Right atrium auricular region (tissue), 2 donors: Measurements from ENCODE around the gene CCDC51. TPM values are rescaled to one million over a fixed set of nuclear protein-coding genes. Genes with fewer than 3 reads are reported as not detected.

ENCODE experiments used
- DNase-seq: peaks from one replicate; pipeline ENCODE4 v3.0.0-alpha.2; 2019; ENCODE audit warnings: low spot score
- H3K27ac ChIP-seq, 2 donors: fragments of 200-600 bp; sonication (generic); 1 replicate in 1 of 2; 2 replicates in 1 of 2; pipeline ENCODE4 v1.5.1; 2016 to 2019
- H3K27me3 ChIP-seq, 2 donors: fragments of 200-600 bp; sonication (generic); one replicate each; pipeline versions ENCODE4 v1.5.1 to v1.6.0; 2017 to 2019
- H3K36me3 ChIP-seq: fragments of 200-600 bp; sonication (generic); one replicate; pipeline ENCODE4 v1.5.1; 2016
- H3K4me1 ChIP-seq, 2 donors: fragments of 200-600 bp; sonication (generic); one replicate each; pipeline versions ENCODE4 v1.5.1 to v1.6.0; 2017 to 2019
- H3K4me3 ChIP-seq, 2 donors: fragments of 200-600 bp; sonication (generic); 1 replicate in 1 of 2; 2 replicates in 1 of 2; pipeline ENCODE4 v1.5.1; 2017 to 2019; ENCODE audit warnings: mild to moderate bottlenecking in 1 of 2, moderate library complexity in 1 of 2
- H3K9me3 ChIP-seq, 2 donors: fragments of 200-600 bp; sonication (generic); one replicate each; pipeline ENCODE4 v1.5.1; 2019
- total RNA-seq, 2 donors: library from RNA; depleted of rRNA; stranded (reverse); fragments of >200 nt; gene quantifications; one replicate each; pipeline ENCODE4 v1.1.0, GENCODE V29; 2016
- TF ChIP-seq, protein P1 (sequence below), 2 donors: fragments of 200-600 bp; sonication (generic); IDR thresholded peaks; one replicate each; pipeline ENCODE4 v1.5.1; 2019; ENCODE audit warnings: antibody characterized with exemption in 2 of 2

The CCDC51 gene
- total RNA-seq, 2 donors from 2014 or later: 8.4 to 9.2 TPM

DNA sequence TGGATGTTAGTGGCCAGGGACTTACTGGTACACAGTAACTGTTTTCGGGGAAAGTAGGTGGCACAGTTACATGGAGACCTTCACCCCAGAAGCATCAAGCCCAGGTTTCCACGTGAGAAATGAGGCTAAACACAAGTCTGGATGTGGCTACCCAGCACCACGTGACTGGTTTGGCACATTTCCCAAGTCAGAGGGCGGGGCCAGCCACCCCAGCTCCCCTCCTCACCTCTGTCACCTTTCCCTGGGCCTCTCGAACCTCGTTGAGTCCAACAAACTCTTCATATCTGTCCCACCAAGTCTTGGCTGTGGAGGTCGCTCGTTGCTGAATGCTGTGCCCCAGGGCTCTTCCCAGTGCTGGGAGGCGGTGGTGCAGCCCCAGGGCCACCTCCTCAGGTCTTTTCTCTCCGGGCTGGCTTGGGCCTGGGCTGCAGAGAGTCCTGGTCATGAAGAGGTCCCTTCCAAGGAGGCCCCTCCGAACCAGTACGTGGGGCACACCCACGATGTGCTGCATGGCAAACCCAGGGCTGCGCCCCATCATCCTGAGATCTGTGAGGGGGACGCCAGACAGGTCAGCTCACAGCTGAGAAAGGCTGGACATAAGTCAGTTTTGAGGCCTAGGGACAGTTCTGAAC is 5.2 kb downstream of the CCDC51 start:
- H3K9me3 ChIP-seq: no peaks in the 10 kb centered on the region
- H3K4me3 ChIP-seq: no peak overlapping the region
- TF ChIP-seq, protein P1, sequence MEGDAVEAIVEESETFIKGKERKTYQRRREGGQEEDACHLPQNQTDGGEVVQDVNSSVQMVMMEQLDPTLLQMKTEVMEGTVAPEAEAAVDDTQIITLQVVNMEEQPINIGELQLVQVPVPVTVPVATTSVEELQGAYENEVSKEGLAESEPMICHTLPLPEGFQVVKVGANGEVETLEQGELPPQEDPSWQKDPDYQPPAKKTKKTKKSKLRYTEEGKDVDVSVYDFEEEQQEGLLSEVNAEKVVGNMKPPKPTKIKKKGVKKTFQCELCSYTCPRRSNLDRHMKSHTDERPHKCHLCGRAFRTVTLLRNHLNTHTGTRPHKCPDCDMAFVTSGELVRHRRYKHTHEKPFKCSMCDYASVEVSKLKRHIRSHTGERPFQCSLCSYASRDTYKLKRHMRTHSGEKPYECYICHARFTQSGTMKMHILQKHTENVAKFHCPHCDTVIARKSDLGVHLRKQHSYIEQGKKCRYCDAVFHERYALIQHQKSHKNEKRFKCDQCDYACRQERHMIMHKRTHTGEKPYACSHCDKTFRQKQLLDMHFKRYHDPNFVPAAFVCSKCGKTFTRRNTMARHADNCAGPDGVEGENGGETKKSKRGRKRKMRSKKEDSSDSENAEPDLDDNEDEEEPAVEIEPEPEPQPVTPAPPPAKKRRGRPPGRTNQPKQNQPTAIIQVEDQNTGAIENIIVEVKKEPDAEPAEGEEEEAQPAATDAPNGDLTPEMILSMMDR (IDR thresholded peaks at IDR 0.05): no peak
- H3K27ac ChIP-seq: peak overlapping the region; percentile 19 to 25
- H3K36me3 ChIP-seq: no peaks in the 10 kb centered on the region
- H3K27me3 ChIP-seq: no peaks in the 10 kb centered on the region
- no peak for DNase-seq
- H3K4me1 ChIP-seq: peaks cover 0 to 33% of the 10 kb centered on the region in 2 donors

DNA sequence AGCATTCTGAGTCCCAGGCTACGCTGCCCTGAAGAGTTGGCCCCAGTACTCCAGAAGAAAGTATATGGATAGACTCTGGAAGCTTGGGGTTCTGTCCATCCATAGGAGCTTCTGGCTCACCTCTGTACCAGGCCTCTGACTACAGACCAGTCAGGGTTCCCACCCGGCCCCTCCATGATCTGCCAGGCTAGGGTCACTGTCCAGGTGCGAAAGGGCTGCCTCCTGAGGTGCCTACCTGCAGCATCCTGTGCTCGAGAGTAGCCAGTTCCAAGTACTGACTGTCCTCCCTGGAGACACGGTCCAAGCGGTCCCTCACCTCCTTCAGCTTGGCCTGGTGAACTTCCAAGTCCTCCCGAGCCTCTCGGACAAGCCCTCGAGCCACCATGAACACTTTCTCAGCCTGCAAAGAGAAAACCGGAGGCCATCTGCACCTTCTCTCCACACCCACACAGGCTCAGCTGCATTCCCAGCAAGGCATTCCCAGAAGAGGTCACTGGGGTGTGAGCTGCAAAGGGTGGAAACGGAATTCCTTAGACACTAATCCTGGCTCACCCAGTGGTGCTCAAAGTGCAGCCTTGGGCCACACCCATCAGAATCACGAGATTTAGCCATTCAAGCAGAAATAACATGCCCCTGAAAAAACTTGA is 6.3 kb downstream of the CCDC51 start:
- H3K9me3 ChIP-seq: no peaks in the 10 kb centered on the region
- peaks cover 0 to 32% of the 10 kb centered on the region in 2 donors for H3K4me1 ChIP-seq
- H3K36me3 ChIP-seq: no peaks in the 10 kb centered on the region
- TF ChIP-seq, protein P1 (IDR thresholded peaks at IDR 0.05): no peak
- no peaks in the 10 kb centered on the region for H3K27me3 ChIP-seq
- DNase-seq: peak; percentile 67
- H3K4me3 ChIP-seq: no peak overlapping the region
- H3K27ac ChIP-seq: peak overlapping the region in 1 of 2 donors; percentile 19

DNA sequence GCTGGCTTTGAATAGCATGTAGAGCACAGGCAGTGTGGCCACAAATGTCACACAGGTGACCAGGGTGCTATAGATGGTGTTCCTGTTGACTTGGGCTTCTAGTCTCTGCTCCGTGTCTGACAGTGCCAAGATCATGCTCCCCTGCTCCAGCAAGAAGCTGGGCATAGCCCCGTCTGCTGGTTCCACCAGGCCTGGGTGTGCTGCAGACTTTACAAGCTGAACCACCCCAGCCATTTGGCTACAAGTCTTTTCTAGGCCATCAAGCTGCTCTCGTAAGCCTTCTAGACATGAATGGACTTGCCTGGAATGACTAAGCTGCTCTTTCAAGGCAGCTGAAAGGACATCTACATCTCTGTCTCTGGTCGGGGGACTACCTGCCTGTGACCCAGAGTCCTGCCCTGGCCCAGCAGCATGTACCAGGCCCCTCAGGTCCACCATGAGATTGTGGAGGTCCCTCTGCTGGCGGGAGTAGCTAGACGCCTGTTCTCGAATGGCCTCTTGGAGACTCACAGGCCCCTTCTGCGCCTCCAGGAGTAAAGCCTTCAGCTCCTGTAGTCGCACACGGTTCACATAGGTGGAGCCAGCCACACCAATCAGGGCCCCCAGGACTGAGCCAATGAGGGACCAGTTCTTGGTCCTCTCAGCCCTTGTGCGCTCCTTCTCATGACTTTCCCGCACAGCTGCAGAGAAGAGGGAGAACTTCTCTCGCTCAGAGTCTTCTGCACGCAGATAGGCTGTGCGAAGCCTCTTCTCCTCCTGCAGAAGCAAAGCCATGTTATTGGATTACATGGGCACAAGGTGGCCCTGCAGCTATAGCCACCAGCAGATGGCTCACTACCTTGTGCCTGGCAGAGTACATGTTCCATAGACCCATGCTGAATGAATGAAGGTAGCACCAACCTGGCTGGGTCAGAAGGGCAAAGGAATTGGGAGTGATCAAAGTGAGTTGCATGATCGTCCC is 7.2 kb downstream of the CCDC51 start:
- Histone ChIP-seq H3K27ac (no peak overlapping the region), H3K36me3 (no peaks in the 10 kb centered on the region), H3K27me3 (no peaks in the 10 kb centered on the region), H3K4me1 (peaks cover 0 to 41% of the 10 kb centered on the region in 2 donors), H3K9me3 (no peaks in the 10 kb centered on the region), H3K4me3 (no peak overlapping the region)
- no peak for DNase-seq
- TF ChIP-seq, protein P1 (IDR thresholded peaks at IDR 0.05): peak in 1 of 2 donors; percentile 11

DNA sequence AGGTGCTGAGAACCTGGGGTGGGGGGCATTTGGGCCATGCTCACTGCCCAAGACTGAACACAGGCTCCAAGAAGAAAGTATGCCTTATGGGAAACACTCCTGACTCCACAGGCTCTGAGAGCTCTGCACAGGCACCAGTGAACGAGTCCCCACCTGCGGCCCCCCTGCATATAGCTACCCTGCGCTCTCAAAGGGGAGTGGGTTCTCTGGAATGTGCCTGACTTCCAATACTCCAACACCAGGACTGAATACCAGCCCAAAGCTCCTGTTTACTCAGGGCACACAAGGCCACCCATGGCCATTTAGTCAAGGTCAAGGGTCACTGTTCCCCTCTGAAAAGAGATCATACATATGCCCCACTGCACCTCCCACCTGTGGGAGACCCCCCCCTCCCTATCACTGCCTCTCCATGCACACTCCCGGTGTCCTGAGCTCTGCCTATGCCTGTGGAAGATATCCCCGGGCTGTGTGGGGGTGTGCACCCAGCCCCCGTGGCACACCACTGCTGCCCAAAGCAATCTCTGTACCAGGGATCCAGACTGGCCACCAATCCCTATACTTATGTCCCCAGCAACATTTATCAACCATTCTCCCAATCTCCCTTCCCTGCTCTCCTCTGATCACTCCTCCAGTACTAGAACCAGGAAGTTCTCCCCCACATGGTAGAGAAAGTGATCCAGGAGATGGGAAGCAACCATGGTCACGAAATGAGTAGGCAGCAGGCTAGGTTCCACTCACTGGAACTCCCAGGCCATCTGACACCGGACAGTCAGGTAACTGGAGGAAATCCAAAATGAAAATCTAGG is 8.5 kb downstream of the CCDC51 start:
- peak overlapping the region; percentile 91 to 94 for H3K27ac ChIP-seq
- TF ChIP-seq, protein P1 (IDR thresholded peaks at IDR 0.05): no peak
- no peak overlapping the region for H3K4me3 ChIP-seq
- no peak for DNase-seq
- H3K9me3 ChIP-seq: no peaks in the 10 kb centered on the region
- no peaks in the 10 kb centered on the region for H3K36me3 ChIP-seq
- H3K4me1 ChIP-seq: peaks cover 0 to 54% of the 10 kb centered on the region in 2 donors
- H3K27me3 ChIP-seq: no peaks in the 10 kb centered on the region

DNA sequence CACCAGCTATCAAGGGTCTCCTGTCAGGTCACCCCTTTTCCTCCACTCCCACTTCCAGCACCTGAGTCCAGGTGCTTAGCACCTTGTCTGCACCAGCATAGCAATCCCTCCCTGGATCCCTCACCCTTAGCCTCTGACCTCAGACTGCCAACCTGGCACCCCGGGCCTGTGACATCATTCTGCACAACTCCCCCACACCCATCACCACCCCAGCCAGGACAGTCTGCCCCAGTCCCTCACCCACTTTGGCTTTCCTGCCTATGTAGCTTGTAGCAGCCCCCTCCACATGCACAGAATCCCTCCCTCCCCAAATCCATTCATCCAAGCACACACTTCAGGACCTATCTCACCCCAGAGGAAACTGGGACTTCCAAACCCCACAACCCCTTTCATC is 9.2 kb downstream of the CCDC51 start:
- H3K27ac ChIP-seq: peak overlapping the region; percentile 91 to 94

More for the DNA sequence above, 9.2 kb downstream of the CCDC51 start:
- Histone ChIP-seq H3K4me3 (no peak overlapping the region), H3K36me3 (no peaks in the 10 kb centered on the region), H3K4me1 (peaks cover 0 to 61% of the 10 kb centered on the region in 2 donors), H3K9me3 (no peaks in the 10 kb centered on the region), H3K27me3 (no peaks in the 10 kb centered on the region)
- no peak for DNase-seq
- TF ChIP-seq, protein P1 (IDR thresholded peaks at IDR 0.05): no peak
